MM.1S (cell line): ENCODE data around the gene DNAJB6.

ENCODE experiments used
- DNase-seq: peaks from one replicate; pipeline ENCODE4 v3.0.0-alpha.2; 2015
- H2AFZ ChIP-seq: fragments of 300-600 bp; sonication (generic); 2 replicates; pipeline ENCODE4 v1.6.0; 2016; ENCODE audit warnings: antibody characterized with exemption, low read length
- H3F3A ChIP-seq: fragments of 300-600 bp; sonication (generic); 2 replicates; pipeline ENCODE4 v1.6.1; 2016; ENCODE audit warnings: mild to moderate bottlenecking, antibody characterized with exemption, low read length, moderate library complexity, mixed read lengths; ENCODE audit not compliant: insufficient read depth
- H3K27ac ChIP-seq: fragments of 300-600 bp; sonication (generic); 2 replicates; pipeline ENCODE4 v1.5.1; 2016; ENCODE audit warnings: mild to moderate bottlenecking, low read length
- H3K27me3 ChIP-seq: fragments of 300-600 bp; sonication (generic); replicated peaks from 2 replicates; pipeline ENCODE4 v1.6.0; 2016; ENCODE audit warnings: low read length; ENCODE audit not compliant: insufficient read depth
- H3K36me3 ChIP-seq: fragments of 300-600 bp; sonication (generic); replicated peaks from 2 replicates; pipeline ENCODE4 v1.6.1; 2016; ENCODE audit warnings: mild to moderate bottlenecking, low read length, mixed read lengths; ENCODE audit not compliant: insufficient read depth
- H3K4me1 ChIP-seq: fragments of 300-600 bp; sonication (generic); 2 replicates; pipeline ENCODE4 v1.6.1; 2016; ENCODE audit warnings: low read length, mixed read lengths
- H3K4me2 ChIP-seq: fragments of 300-600 bp; sonication (generic); 2 replicates; pipeline ENCODE4 v1.6.0; 2016; ENCODE audit warnings: low read depth, low read length
- H3K4me3 ChIP-seq: fragments of 300-600 bp; sonication (generic); 2 replicates; pipeline ENCODE4 v1.5.1; 2016; ENCODE audit warnings: low read length, mixed read lengths
- H3K79me2 ChIP-seq: fragments of 300-600 bp; sonication (generic); 2 replicates; pipeline ENCODE4 v1.6.1; 2016; ENCODE audit warnings: mixed run types, low read length, mixed read lengths
- H3K9ac ChIP-seq: fragments of 300-600 bp; sonication (generic); 2 replicates; pipeline ENCODE4 v1.6.1; 2016; ENCODE audit warnings: low read length, mixed read lengths
- H3K9me2 ChIP-seq: fragments of 300-600 bp; sonication (generic); replicated peaks from 2 replicates; pipeline ENCODE4 v1.6.1; 2016; ENCODE audit warnings: mild to moderate bottlenecking, low read length, mixed read lengths; ENCODE audit not compliant: insufficient read depth
- H3K9me3 ChIP-seq: fragments of 300-600 bp; sonication (generic); replicated peaks from 2 replicates; pipeline ENCODE4 v1.6.1; 2016; ENCODE audit warnings: mild to moderate bottlenecking, low read length, mixed read lengths; ENCODE audit not compliant: insufficient read depth
- H4K20me1 ChIP-seq: fragments of 300-600 bp; sonication (generic); 2 replicates; pipeline ENCODE4 v1.6.1; 2016; ENCODE audit warnings: mild to moderate bottlenecking, low read length, moderate library complexity, mixed read lengths; ENCODE audit not compliant: insufficient read depth
- CTCF ChIP-seq: fragments of 300-600 bp; sonication (generic); IDR thresholded peaks from 2 replicates; pipeline ENCODE4 v1.5.1; 2016; ENCODE audit warnings: antibody characterized with exemption, low read length, mixed read lengths
- EZH2 ChIP-seq: fragments of 300-600 bp; sonication (generic); optimal IDR thresholded peaks from 2 replicates; pipeline ENCODE3; 2017; ENCODE audit warnings: low read depth, mild to moderate bottlenecking, antibody characterized with exemption, low read length, mixed read lengths
- EZH2phosphoT487 ChIP-seq: fragments of 300-600 bp; sonication (generic); IDR thresholded peaks from 2 replicates; pipeline ENCODE4 v1.6.1; 2018; ENCODE audit warnings: antibody characterized with exemption, low read length

Gene DNAJB6

GRCh38 chr7:157366722-157367121 is 29.9 kb downstream of the DNAJB6 start:
- Histone ChIP-seq H3F3A (no peaks in the 10 kb centered on the region), H3K27ac (no peak overlapping the region), H3K9me2 (no peaks in the 10 kb centered on the region), H3K4me2 (no peak overlapping the region), H2AFZ (no peak overlapping the region), H3K4me1 (no peaks in the 10 kb centered on the region), H3K9ac (no peak overlapping the region), H3K36me3 (peaks cover 60% of the 10 kb centered on the region), H3K27me3 (no peaks in the 10 kb centered on the region), H4K20me1 (peaks cover 8% of the 10 kb centered on the region; the same call in 1 of the 2 replicates), H3K4me3 (no peak overlapping the region), H3K79me2 (peaks cover 84% of the 10 kb centered on the region), H3K9me3 (no peaks in the 10 kb centered on the region)
- no peak for DNase-seq
- TF ChIP-seq EZH2 (no peak), EZH2phosphoT487 (no peak), CTCF (no peak)

- H4K20me1 ChIP-seq: peaks cover 12% of the 10 kb centered on the region; the same call in 1 of the 2 replicates
- no peak overlapping the region for H3K27ac ChIP-seq
Measured at GRCh38 chr7:157368955-157369354, 32.2 kb downstream of the DNAJB6 start.

GRCh38 chr7:157370742-157371141 is 33.9 kb downstream of the DNAJB6 start:
- Histone ChIP-seq H3K36me3 (peaks cover 49% of the 10 kb centered on the region), H3K9me3 (no peaks in the 10 kb centered on the region), H3K9me2 (no peaks in the 10 kb centered on the region), H2AFZ (no peak overlapping the region), H3F3A (no peaks in the 10 kb centered on the region), H3K4me3 (no peak overlapping the region), H4K20me1 (peaks cover 6% of the 10 kb centered on the region; the same call in 1 of the 2 replicates), H3K79me2 (peaks cover 85% of the 10 kb centered on the region), H3K27ac (no peak overlapping the region), H3K4me1 (no peaks in the 10 kb centered on the region), H3K9ac (no peak overlapping the region), H3K4me2 (no peak overlapping the region), H3K27me3 (no peaks in the 10 kb centered on the region)
- no peak for DNase-seq
- TF ChIP-seq EZH2: no peak
- no peak for TF ChIP-seq CTCF
- TF ChIP-seq EZH2phosphoT487: no peak

More at GRCh38 chr7:157368955-157369354, 32.2 kb downstream of the DNAJB6 start:
- H3K9ac ChIP-seq: no peak overlapping the region
- H3K9me2 ChIP-seq: no peaks in the 10 kb centered on the region
- no peak for DNase-seq
- H3K36me3 ChIP-seq: peaks cover 62% of the 10 kb centered on the region
- no peaks in the 10 kb centered on the region for H3F3A ChIP-seq
- no peak overlapping the region for H3K4me2 ChIP-seq
- no peak overlapping the region for H3K4me3 ChIP-seq
- H3K4me1 ChIP-seq: no peaks in the 10 kb centered on the region
- H2AFZ ChIP-seq: no peak overlapping the region
- peaks cover 85% of the 10 kb centered on the region for H3K79me2 ChIP-seq
- TF ChIP-seq CTCF (no peak), EZH2 (no peak), EZH2phosphoT487 (no peak)
- no peaks in the 10 kb centered on the region for H3K9me3 ChIP-seq
- H3K27me3 ChIP-seq: no peaks in the 10 kb centered on the region
